HG03378 (cell line): ENCODE measurements around the gene UGT3A2.

Experiments
- ATAC-seq: cut with Tn5 transposase; IDR thresholded peaks from one replicate; pipeline ENCODE4 v1.9.1; 2021; ENCODE audit warnings: mild to moderate bottlenecking, moderate library complexity; ENCODE audit not compliant: unreplicated experiment

The UGT3A2 gene, protein sequence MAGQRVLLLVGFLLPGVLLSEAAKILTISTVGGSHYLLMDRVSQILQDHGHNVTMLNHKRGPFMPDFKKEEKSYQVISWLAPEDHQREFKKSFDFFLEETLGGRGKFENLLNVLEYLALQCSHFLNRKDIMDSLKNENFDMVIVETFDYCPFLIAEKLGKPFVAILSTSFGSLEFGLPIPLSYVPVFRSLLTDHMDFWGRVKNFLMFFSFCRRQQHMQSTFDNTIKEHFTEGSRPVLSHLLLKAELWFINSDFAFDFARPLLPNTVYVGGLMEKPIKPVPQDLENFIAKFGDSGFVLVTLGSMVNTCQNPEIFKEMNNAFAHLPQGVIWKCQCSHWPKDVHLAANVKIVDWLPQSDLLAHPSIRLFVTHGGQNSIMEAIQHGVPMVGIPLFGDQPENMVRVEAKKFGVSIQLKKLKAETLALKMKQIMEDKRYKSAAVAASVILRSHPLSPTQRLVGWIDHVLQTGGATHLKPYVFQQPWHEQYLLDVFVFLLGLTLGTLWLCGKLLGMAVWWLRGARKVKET

DNA sequence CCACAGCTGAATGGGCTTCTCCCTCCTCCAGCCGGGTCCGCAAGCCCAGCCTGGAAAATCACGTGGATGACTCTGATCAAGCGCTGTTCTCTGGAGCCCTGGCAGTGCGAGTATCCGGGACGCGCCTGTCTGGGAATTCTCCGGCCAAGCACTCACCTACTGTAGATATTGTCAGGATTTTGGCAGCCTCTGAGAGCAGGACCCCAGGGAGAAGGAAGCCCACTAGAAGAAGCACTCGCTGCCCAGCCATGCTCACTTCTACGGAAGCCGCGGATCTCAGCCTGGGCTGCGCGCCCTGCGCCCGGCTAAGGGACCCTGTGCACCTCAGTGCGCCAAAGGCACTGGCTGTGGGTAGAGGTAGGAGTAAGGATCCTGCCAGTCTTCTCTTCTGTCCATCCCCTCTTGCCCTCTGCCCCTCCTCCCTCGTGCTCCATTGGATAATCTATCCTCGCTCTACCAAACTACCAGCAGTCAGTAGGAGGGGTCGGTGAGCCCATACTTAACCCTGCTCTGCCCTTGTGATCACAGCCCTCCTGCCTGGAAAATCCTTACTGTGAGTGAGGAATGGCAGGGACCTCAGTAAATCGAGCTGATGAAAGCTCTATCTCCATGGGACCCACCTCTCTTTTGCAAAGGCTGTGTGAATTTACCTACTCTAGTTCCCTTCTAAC, at the start of gene UGT3A2:
Gene UGT3A2, minus strand, starts transcription at position 343 of the 671 bp plus-strand sequence. Its CDS starts 93 bp downstream, at position 250.
- no peak for ATAC-seq

GRCh38 chr5:36111238-36111637, 44.6 kb upstream of the UGT3A2 start:
- ATAC-seq, result no peak

DNA sequence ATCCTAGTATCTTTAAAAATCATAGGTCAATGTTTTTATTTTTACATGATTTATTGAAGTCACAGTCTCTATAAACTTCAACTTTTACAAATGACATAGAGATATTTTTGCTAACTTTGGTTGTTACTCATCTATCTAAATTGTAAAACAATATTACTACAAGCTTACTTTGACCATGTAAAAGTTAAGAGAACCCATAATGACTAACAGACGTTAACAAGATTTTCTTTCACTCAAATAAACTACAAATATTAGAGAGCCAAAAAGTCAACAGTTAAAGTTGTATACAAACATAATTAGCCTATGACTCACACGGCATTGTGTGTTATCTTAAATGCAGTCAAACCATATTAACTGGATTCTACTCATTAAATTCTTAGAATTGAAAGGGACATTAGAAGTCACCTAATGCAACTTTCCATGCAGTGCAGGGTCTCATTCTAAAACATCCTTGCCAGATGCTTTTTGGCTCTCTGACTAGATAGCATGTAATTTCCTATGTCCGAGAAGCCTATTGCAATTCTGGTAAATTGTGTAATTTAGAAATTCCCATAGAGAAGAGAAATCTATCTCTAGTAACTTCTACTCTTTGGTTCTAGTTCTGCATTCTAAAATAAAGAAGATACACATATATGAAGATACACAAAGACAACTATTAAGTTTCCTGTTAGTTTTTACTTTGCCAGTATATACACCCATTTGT, 42.2 kb upstream of the UGT3A2 start:
- ATAC-seq, result no peak

- ATAC-seq, result no peak
These were observed 39.1 kb upstream of the UGT3A2 start for GRCh38 chr5:36105819-36106218.

DNA sequence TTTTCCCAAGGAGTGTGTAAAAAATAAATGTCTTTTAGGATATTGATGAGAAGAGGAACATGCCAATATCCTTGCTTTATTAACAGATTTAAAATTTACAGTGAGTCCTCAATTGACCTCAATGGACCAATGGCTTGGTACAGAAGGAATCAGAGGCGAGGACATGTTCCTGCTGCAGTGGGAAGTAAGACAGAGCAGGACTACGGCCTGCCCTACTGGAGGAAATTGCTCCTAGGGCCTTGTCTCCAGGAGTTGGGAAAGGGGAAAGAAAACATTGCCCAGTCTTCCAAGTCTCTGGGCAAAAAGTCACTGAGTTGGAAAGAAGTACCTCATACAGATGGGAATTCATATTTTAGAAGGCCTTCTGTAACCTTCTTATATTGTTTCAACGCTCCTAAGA, 33.1 kb upstream of the UGT3A2 start:
- no peak for ATAC-seq

- no peak for ATAC-seq
These were observed 29.8 kb upstream of the UGT3A2 start for GRCh38 chr5:36096486-36096885.

DNA sequence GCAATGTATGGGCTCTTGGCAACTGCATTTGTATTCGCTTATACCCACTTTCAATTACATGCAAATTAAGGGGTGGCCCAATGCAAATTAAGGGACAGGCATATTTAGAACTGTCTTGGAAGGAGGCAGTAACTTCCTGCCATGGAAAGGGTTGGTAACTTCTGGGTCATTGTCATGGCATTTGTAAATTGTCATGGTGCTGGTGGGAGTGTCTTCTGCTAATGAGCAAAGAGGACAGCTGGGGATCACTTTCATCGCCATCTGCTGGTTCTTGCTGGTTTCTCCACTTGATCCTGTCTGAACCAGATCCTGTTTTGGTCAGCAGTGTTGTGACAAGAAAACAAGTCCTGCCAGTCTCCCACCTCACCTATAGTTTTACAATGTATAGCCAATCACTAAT, 23.3 kb upstream of the UGT3A2 start:
- ATAC-seq, result peak; percentile 70

GRCh38 chr5:36079200-36079781, 12.6 kb upstream of the UGT3A2 start:
- peak; percentile 92 for ATAC-seq

- no peak for ATAC-seq
These were observed 11.7 kb upstream of the UGT3A2 start for GRCh38 chr5:36078430-36078829.

- ATAC-seq, result peak; percentile 81
These were observed 7.0 kb upstream of the UGT3A2 start for GRCh38 chr5:36073595-36074216.

DNA sequence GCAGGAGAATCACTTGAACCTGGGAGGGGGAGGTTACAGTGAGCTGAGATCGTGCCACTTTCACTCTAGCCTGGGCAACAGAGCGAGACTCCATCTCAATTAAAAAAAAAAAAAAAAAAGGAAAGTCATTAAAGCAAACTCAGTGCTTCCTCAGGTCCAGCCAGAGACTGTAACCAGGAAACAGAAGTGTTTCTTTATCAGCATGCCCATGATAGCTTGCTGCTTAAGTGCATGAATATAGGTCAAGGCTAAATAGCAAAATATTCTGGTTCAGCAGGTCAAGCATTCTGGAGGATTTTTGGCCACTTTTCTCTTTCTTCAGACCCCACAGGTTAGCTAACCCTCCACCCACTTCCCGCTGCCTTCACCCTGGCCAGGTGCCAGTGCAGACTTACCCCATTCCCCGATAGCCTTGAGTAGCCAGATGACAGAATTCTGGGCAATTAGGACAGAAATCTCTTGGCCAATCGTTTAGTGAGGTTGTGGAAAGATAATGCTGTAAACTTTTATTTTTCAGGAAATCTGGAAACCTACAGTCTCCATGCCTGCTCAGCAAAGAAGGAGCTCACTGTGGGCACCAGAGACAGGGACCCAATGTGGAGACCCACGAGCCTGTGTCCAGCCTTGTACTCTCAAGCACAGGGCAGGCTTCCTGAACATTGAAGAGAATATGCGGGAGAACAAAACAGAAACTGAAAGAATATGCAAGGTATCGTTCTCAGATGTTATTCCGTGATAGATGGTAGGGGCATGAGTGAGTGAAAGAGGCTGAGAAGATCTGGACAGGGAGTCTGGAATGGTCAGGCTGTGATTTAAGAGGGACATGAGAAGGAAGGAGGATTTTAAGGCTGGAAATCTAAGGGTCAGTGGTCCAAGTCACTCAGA, 4.2 kb upstream of the UGT3A2 start:
- no peak for ATAC-seq

DNA sequence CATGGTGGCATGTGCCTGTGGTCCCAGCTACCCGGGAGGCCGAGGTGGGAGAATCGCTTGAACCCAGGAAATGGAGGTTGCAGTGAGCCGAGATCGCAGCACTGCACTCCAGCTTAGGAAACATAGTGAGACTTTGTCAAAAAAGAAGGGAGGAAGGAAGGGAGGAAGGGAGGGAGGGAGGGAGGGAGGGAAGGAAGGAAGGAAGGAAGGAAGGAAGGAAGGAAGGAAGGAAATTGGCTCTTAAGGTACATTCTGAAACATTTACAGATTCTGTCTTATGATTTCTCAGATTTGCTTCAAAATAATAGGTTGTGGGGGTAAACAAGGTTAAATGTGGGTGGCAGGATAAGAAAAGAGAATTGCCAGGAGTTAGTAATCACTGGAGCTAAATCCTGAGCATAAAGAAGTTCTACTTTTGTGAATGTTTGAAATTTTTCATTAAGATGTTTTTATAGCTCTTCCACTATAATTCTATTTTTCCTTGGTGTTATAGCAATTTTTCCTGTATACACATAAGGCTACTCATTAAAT, 2.1 kb upstream of the UGT3A2 start:
- ATAC-seq, result no peak

- ATAC-seq, result no peak
These were observed 612 bp downstream of the UGT3A2 start for GRCh38 chr5:36066001-36066539.

DNA sequence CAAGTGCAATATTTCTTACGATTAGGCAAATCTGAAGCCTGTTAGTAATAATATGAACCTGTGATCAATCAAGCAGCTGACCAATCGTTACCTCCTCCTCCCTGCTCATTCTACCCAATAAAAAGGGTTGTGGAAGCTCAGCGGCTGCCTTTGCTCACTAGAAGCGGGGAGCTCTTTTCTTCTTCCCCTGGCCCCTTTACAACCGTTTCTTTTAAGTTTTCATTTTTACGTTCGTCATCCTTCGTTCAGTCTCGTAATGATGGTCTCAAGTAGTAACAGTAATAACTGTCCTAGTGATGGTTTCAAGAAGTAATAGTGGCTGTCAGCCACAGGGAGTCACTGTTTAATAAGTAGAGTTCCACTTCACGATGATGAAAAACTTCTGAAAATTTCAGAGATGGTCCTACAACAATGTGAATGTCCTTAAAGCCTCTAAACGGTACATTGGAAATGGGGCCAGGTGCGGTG, 6.2 kb downstream of the UGT3A2 start:
- ATAC-seq, result no peak

DNA sequence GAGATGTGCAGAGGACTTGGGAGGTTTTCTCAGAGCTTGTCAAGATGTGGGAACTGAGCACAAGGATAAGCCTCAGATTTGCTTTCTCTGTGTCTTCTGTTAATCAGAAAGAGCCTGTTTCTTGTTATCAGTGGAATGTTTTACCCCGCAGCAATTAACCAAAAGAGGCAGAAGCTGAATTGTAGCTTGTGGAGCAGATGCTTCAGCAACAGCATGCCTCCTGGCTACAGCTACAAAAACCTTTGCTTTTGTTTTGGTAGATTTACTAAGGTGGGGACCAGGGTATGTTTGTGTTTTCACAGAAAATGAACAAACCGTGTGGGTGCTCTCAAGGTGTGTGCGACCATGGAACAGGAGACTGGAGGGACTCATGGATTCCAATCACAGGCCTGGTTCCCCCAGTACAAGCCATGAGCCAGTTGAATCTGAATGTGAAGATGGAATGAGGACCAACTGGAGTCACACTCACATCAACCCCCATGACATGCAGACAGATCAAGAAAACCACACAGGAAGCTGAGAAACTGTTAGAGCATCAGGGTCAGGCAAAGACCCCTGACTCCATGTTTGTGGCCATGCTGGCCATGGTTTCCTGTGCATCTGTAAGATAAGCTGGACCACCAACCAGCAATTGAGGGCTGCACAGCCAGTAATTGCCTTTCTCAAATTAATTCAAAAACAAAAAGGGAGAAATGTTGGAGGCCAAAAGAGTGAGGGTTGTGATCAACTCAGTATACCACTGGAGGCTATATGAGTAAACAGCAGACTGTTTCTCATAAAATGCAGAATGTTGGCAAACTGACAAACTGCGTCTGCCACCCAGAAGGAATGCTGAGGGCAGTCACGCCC, 6.9 kb downstream of the UGT3A2 start:
- no peak for ATAC-seq

DNA sequence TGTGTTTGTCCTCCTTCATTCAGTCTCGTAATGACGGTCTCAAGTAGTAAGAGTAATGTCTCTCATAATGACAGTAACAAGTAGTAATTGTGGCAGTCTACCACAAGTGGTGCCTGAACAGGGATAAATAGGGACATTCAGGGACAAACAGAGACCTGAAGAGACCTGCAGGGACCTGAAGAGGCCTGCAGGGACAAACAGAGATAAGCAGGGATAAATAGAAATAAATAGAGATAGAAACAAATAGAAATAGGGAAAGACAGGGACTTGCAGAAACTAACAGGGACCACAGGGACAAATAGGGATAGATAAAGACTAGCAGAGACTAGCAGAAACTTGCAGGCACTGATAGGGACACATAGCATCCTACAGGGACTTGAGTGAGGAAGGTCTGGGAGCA, 7.9 kb downstream of the UGT3A2 start:
- no peak for ATAC-seq

DNA sequence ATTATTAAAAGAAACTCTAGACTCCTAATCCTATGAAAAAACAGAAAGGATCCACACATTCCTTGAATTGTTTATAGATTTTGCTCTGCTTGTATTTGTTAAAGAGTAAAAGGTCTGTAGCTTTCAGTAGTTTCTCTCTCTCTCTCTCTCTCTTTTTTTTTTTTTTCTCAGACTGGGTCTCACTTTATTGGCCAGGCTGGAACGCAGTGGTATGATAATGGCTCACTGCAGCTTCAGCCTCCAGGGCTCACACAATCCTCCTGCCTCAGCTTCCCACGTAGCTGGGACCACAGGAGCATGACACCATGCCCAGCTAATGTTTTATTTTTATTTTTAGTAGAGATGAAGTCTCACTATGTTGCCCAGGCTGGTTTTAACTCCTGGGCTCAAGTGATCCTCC, 9.3 kb downstream of the UGT3A2 start:
- ATAC-seq, result no peak

DNA sequence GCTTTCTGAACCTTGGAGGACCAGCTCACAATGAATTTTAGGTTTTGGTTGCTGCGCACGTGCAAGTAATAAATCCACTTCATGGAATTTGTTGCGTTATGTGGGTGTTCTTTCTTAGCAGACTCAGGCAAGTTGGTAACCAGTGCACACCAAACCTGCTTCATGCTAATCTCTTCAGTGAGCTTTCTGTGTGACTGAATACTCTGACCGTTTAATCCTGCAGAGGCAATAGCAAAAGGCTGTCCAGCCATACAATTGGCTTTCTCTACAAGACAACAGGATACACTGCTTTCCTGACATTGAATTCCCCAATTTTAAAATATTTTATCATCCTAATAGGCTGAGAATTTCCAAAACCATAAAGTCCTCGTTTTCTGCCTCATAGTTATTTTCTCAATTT, 10.3 kb downstream of the UGT3A2 start:
- no peak for ATAC-seq
